GM19463 (cell line): Measurements from ENCODE around the gene STX1A.

Source experiments
- ATAC-seq: cut with Tn5 transposase; IDR thresholded peaks from one replicate; pipeline ENCODE4 v1.9.1; 2021; ENCODE audit warnings: mild to moderate bottlenecking, moderate library complexity; ENCODE audit not compliant: unreplicated experiment

The STX1A gene

GRCh38 chr7:73718905-73719805, at the start of gene STX1A:
STX1A (minus strand) TSS chr7:73719669; CDS start chr7:73719631, 38 bp downstream.
- peak; percentile 67 for ATAC-seq

GRCh38 chr7:73768641-73769480, 49.4 kb upstream of the STX1A start:
- ATAC-seq: no peak

- no peak for ATAC-seq
These were observed 47.2 kb upstream of the STX1A start for GRCh38 chr7:73766556-73767229.

DNA sequence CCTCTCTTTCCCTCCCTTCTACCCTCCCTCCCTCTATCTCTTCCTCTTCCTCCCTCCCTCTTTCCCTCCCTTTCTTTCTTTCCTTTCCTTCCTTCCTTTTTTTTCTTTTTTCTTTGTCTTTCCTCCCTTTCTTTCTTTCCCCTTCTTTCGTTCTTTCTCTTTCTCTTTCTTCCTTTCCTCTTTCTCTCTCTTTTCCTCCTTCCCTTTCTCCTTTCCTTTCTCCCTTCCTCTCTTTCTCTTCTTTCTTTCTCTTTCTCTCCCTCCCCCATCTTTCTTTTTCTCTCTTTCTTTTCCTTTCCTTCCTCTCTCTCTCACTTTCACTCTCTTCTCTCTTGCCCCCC, 43.2 kb upstream of the STX1A start:
- ATAC-seq: no peak

- ATAC-seq: no peak
These were observed 42.6 kb upstream of the STX1A start for GRCh38 chr7:73761854-73762658.

DNA sequence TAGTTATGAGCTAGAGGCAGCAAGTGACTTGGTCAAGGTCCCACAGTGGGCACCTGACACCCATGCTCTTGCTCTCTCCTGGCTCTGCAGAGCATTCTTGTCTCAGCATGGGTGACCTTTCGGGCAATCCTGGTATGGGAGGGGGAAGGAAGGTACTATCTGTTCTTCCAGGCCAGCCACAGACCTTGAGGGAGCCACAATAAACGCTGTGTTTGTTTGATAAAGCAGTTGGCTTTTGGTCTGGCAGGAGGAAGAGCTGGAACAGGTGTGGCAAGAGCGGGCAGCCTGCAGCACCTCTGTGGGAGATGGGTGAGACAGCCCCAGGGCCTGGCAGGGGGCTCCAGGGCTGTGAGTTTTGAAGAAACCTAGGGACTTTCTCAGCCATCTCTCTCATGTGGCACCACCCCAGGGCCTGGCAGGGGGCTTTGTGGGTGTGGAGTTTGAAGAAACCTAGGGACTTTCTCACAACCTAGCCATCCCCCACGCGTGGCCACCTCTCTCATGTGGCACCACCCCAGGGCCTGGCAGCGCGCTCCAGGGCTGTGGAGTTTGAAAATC, 39.2 kb upstream of the STX1A start:
- no peak for ATAC-seq

DNA sequence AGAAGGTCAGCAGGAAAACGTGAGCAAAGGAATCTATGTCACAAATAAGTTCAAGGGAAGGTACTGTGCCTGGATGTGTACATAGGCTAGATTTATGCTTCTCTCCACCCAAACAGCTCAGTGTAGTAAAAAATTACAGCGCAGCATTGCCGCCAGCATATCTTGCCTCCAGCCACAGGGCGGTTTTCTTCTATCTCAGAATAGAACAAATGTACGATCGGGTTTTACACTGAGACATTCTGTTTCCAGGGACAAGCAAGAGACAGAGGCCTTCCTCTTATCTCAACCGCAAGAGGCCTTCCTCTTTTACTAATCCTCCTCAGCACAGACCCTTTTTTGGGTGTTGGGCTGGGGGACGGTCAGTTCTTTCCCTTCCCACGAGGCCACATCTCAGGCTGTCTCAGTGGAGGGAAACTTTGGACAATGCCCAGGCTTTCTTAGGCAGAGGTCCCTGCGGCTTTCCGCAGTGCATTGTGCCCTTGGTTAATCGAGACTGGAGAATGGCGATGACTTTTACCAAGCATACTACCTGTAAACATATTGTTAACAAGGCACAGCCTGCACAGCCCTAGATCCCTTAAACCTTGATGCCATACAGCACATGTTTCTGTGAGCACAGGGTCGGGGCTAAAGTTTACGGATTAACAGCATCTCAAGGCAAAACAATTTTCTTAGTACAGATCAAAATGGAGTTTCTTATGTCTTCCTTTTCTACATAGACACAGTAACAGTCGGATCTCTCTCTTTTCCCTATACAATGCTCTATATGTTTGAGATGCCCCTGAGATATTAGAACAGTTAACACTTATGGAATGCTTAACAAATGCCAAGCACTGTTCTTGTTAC, 30.7 kb upstream of the STX1A start:
- no peak for ATAC-seq

DNA sequence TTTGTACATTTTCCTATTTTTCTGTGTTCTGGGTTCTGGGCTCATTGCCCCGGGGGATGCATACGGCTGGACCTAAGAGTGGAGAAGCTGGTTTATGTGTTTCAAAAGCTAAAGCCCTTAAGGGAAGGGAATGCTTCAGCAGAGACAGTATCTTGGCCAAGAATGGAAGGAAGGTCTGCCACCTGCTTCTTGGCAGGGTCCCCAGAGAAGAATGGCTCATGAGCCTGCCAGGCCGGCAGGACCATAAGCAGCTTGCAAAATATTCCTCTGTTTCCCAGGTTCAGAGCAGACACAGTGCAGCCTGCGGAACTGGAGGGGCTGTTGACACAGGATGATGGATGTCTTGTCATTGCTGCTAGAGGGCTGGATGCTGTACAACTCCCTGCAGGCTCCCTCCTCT, 26.9 kb upstream of the STX1A start:
- ATAC-seq: no peak

DNA sequence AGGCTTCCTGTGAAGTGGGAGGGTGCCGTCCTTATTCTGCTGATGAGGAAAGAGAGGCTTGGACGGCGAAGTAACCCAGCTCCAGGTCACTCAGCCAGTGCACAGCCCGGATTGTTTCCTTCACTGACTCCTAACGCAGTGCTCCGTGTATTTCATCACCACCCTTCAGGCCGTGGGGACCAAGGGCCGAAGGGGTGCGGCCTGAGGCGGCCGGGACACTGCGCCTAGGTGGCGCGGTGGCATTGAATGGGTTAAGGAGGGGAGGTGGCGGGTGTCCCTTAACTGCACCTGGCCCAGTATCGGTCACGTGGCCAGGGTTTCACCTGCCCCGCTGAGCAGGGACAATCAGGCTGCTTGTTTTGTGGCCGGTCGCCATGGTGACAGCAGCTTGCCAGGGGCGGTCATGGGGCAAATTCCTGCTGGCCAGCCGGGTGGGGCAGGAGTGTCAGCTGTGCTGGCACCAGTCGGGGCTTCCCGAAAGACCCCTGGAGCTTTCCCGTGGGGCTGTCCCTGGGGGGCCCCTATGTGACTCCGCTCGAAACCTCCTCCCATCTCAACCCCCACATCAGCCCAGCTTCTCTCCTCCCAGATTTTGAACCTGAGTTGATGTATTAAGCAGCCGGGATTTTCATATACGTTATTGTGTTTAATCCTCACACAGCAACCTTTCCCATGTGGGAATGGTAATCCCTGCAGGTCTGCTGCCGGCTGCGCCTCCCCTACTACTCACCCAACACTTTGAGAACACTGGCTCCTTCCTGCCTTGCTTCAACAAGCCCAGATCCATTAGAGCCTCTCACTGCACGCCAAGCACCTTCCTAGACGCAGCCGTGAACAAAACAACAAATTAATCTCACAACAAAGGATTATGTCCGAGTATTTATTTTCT, 23.5 kb upstream of the STX1A start:
- ATAC-seq: no peak

- no peak for ATAC-seq
These were observed 22.9 kb upstream of the STX1A start for GRCh38 chr7:73742338-73742752.

GRCh38 chr7:73741600-73741999, 22.1 kb upstream of the STX1A start:
- no peak for ATAC-seq

GRCh38 chr7:73740771-73741170, 21.3 kb upstream of the STX1A start:
- ATAC-seq: no peak

GRCh38 chr7:73740212-73740611, 20.7 kb upstream of the STX1A start:
- ATAC-seq: no peak

- no peak for ATAC-seq
These were observed 19.9 kb upstream of the STX1A start for GRCh38 chr7:73739387-73739767.

GRCh38 chr7:73738612-73739386, 19.3 kb upstream of the STX1A start, which contains the start of gene ABHD11:
ABHD11 (minus strand) TSS chr7:73738802; CDS start chr7:73738770, 32 bp downstream.
- ATAC-seq: peak; percentile 90

DNA sequence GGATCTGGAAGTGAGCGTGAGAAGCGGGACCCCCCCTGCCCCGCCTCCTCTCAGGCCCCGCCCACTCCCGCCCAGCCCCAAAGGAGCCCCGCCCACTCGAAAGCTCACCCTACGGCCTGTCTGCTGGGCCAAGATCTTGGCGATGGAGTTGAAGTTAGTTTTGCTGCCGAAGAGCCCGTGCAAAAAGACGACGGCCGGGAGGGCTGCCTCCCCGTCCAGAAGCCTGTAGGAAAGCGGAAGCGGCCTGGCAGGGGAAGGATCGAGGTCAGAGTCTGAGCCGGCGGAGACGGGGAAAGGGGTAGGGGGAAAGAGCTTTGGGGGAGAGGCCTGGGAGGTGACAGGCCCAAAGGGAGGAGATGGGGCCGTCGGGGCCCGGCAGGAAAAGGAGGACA, 18.7 kb upstream of the STX1A start:
- no peak for ATAC-seq

- no peak for ATAC-seq
These were observed 18.2 kb upstream of the STX1A start for GRCh38 chr7:73737491-73738219.
